Loucy (cell line): Measurements from ENCODE around the gene ARHGAP22.

ENCODE experiments used
- H2AFZ ChIP-seq: fragments of 200-600 bp; sonication (generic); 2 replicates; pipeline ENCODE4 v1.6.0; 2016; ENCODE audit warnings: antibody characterized with exemption, mild to moderate bottlenecking, low read length, moderate library complexity
- H3F3A ChIP-seq: fragments of 200-600 bp; 2 replicates; pipeline ENCODE4 v1.6.0; 2016; ENCODE audit warnings: antibody characterized with exemption, low read depth, mild to moderate bottlenecking
- H3K27me3 ChIP-seq: fragments of 200-600 bp; sonication (generic); 2 replicates; pipeline ENCODE4 v1.6.1; 2014; ENCODE audit warnings: low read length, mild to moderate bottlenecking; ENCODE audit not compliant: insufficient read depth, poor library complexity, severe bottlenecking
- H3K36me3 ChIP-seq: fragments of 200-600 bp; sonication (generic); 2 replicates; pipeline ENCODE4 v1.6.1; 2016; ENCODE audit warnings: low read length; ENCODE audit not compliant: insufficient read depth
- H3K4me1 ChIP-seq: fragments of 200-600 bp; sonication (generic); 2 replicates; pipeline ENCODE4 v1.5.1; 2014; ENCODE audit warnings: low read length, mild to moderate bottlenecking; ENCODE audit not compliant: insufficient read depth, poor library complexity, severe bottlenecking
- H3K4me2 ChIP-seq: fragments of 200-600 bp; sonication (generic); 2 replicates; pipeline ENCODE4 v1.6.0; 2014; ENCODE audit warnings: antibody characterized with exemption, low read length, low read depth, mild to moderate bottlenecking; ENCODE audit not compliant: poor library complexity, severe bottlenecking
- H3K4me3 ChIP-seq: fragments of 200-600 bp; sonication (generic); 2 replicates; pipeline ENCODE4 v1.5.1; 2014; ENCODE audit warnings: low read length, mild to moderate bottlenecking, mixed read lengths; ENCODE audit not compliant: poor library complexity, severe bottlenecking
- H3K79me2 ChIP-seq: fragments of 200-600 bp; sonication (generic); 2 replicates; pipeline ENCODE4 v1.6.1; 2014; ENCODE audit warnings: low read length; ENCODE audit not compliant: insufficient read depth
- H3K9ac ChIP-seq: fragments of 200-600 bp; sonication (generic); 2 replicates; pipeline ENCODE4 v1.6.0; 2014; ENCODE audit warnings: mild to moderate bottlenecking, low read depth, low read length, moderate library complexity; ENCODE audit not compliant: poor library complexity, severe bottlenecking
- H3K9me2 ChIP-seq: fragments of 200-600 bp; sonication (generic); replicated peaks from 2 replicates; pipeline ENCODE4 v1.6.1; 2016; ENCODE audit warnings: low read depth, low read length, mixed read lengths
- H3K9me3 ChIP-seq: fragments of 200-600 bp; sonication (generic); 2 replicates; pipeline ENCODE4 v1.6.1; 2014; ENCODE audit warnings: mild to moderate bottlenecking, antibody characterized with exemption, low read length, low read depth; ENCODE audit not compliant: insufficient read depth
- H4K20me1 ChIP-seq: fragments of 200-600 bp; sonication (generic); 2 replicates; pipeline ENCODE4 v1.6.0; 2014; ENCODE audit warnings: antibody characterized with exemption, low read length, mild to moderate bottlenecking; ENCODE audit not compliant: insufficient read depth, poor library complexity, severe bottlenecking
- CTCF ChIP-seq: fragments of 200-600 bp; sonication (generic); conservative IDR thresholded peaks from 2 replicates; pipeline ENCODE4 v1.5.1; 2014; ENCODE audit warnings: mild to moderate bottlenecking, antibody characterized with exemption, low read length
- EZH2phosphoT487 ChIP-seq: fragments of 200-600 bp; IDR thresholded peaks from 2 replicates; pipeline ENCODE4 v1.6.1; 2018; ENCODE audit warnings: antibody characterized with exemption, mild to moderate bottlenecking, moderate library complexity, borderline replicate concordance

ARHGAP22 gene

GRCh38 chr10:48634984-48635557 is 30.2 kb upstream of the ARHGAP22 start:
- TF ChIP-seq CTCF (no peak), EZH2phosphoT487 (no peak)
- Histone ChIP-seq H3K9ac (peak overlapping the region; percentile 56), H3K4me3 (peak overlapping the region; percentile 55), H4K20me1 (no peaks in the 10 kb centered on the region), H3F3A (no peaks in the 10 kb centered on the region), H3K4me2 (peak overlapping the region; percentile 79), H3K27me3 (no peaks in the 10 kb centered on the region), H3K79me2 (no peaks in the 10 kb centered on the region), H3K4me1 (peaks cover 51% of the 10 kb centered on the region), H2AFZ (no peak overlapping the region), H3K36me3 (no peaks in the 10 kb centered on the region), H3K9me2 (no peaks in the 10 kb centered on the region), H3K9me3 (no peaks in the 10 kb centered on the region)

DNA sequence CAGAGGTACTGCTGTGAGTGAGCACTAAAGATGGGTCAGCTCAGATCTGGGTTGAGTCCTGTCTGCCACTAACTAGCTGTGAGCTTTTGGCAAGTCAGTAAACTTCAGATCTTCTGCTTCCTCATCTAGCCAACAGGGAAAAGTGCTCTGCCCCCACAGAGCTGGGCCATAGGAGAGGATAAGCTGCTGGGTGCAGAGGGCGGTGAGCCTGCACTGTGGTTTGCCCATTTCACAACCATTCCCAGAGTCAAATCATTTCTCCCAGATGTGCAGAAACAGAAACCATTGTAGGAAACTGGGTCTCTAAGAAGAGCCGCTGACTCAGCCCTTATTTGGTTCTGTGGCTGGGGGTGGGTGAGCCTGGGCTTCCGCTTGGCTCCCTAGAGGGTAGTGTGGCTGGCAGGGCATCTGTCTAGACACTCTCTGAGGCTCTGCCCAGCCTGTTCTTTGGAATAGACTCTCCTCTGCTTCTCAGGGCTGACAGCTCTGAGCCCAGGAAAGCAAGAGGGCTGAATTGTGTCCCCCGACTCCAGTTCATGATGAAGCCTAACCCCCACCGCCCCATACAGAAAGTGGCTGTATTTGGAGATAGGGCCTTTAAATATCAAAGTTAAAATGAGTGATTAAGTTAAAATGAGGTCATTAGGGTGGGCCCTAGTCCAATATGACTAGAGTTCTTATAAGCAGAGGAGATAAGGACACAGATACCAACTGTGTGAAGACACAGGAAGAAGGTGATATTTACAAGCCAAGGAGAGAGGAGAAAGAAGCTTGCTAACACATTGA is 29.5 kb upstream of the ARHGAP22 start:
- Histone ChIP-seq H3K4me2 (peak overlapping the region; percentile 79), H3F3A (no peaks in the 10 kb centered on the region), H3K9me3 (no peaks in the 10 kb centered on the region), H2AFZ (no peak overlapping the region), H3K4me1 (peaks cover 51% of the 10 kb centered on the region), H3K36me3 (no peaks in the 10 kb centered on the region), H3K4me3 (peak overlapping the region; percentile 55), H3K9me2 (no peaks in the 10 kb centered on the region), H3K27me3 (no peaks in the 10 kb centered on the region), H3K9ac (peak overlapping the region; percentile 56), H3K79me2 (no peaks in the 10 kb centered on the region), H4K20me1 (no peaks in the 10 kb centered on the region)
- TF ChIP-seq CTCF: no peak
- no peak for TF ChIP-seq EZH2phosphoT487

- Histone ChIP-seq H3K9me2 (no peaks in the 10 kb centered on the region), H2AFZ (no peak overlapping the region), H3K9ac (peak overlapping the region; percentile 20), H3K4me1 (peaks cover 46% of the 10 kb centered on the region), H3K9me3 (no peaks in the 10 kb centered on the region), H3F3A (no peaks in the 10 kb centered on the region), H3K27me3 (no peaks in the 10 kb centered on the region), H3K4me2 (peak overlapping the region; percentile 79), H4K20me1 (no peaks in the 10 kb centered on the region), H3K79me2 (no peaks in the 10 kb centered on the region), H3K4me3 (peak overlapping the region; percentile 55), H3K36me3 (no peaks in the 10 kb centered on the region)
- TF ChIP-seq CTCF: no peak
- no peak for TF ChIP-seq EZH2phosphoT487
These were observed 28.7 kb upstream of the ARHGAP22 start for GRCh38 chr10:48633381-48634197.
